Glomerular endothelial cell (primary cell): ENCODE data around the gene MUC16. TPM values are rescaled to one million over a fixed set of nuclear protein-coding genes. Genes with fewer than 3 reads are reported as not detected.

Source experiments
- DNase-seq: peaks from one replicate; pipeline ENCODE4 v3.0.0-alpha.2; 2011; ENCODE audit warnings: low read depth, low spot score; ENCODE audit errors: extremely low read depth
- total RNA-seq: library from RNA; depleted of rRNA; stranded (reverse); fragments of >200 nt; gene quantifications from 2 replicates; pipeline ENCODE4 v1.2.3, GENCODE V29; 2015

The MUC16 gene
- total RNA-seq, 1 donor from 2014 or later: not detected

DNA sequence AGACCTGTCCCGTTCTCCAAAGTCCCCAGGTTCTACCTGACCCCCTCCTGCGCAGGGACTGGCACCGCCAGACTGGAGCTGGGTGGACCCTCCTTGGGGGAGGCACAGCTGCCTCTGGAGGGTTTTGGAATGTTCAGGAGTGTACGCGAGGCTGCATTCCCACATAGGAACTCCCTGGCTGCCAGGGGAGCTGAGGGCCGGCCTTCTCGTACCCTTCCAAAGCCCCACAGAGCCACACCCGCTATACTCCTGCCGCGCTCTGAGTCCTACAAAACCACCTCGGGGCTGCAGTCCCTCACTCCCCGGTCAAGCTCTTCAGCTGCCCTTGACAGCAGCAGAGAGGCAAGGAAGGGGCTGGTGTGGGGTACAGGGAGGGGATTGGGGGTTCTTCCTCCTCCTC lies 484 bp upstream of the MUC16 start:
- DNase-seq: no peak

GRCh38 chr19:9009431-9009830 lies 778 bp downstream of the MUC16 start:
- no peak for DNase-seq

GRCh38 chr19:9008667-9009066 lies 1.5 kb downstream of the MUC16 start:
- DNase-seq: no peak

GRCh38 chr19:9000933-9001332 lies 9.3 kb downstream of the MUC16 start:
- no peak for DNase-seq

DNA sequence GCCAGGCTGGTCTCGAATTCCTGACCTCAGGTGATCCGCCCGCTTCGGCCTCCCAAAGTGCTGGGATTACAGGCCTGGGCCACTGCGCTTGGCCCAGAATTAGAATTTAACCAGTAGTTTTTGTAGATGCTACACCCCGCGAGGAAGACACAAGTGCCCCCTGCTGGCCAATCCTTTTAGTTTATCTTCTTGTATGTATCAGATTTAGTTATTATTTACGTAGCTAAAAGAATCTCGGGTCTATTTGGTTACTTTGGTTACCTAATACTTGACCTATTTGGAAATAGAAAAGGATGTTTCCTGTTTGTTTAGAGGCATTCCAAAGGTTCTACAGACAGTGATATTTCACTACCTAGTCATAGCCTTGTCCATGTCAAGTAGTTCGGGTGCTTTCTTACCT lies 22.0 kb downstream of the MUC16 start:
- DNase-seq: no peak

DNA sequence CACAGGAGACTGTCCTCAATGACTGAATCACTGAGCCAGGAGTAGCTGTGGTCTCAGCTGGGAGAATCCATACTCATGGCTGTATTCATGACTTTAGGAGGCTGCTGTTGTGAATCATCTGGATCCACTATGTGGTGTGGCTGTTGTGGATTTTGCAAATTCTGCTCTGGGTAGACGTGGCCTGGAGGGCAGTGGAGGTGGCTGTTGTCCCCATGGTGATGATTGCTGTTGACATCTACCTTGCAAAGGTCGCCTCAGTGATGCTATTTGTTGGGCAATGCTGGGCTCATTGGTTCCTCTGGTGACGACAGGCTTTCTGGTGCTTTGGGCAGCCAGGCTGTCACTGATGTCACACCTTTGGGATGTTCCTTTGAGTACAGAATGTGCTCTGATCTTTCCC lies 23.9 kb downstream of the MUC16 start:
- no peak for DNase-seq

GRCh38 chr19:8973501-8974091 lies 36.6 kb downstream of the MUC16 start:
- no peak for DNase-seq

DNA sequence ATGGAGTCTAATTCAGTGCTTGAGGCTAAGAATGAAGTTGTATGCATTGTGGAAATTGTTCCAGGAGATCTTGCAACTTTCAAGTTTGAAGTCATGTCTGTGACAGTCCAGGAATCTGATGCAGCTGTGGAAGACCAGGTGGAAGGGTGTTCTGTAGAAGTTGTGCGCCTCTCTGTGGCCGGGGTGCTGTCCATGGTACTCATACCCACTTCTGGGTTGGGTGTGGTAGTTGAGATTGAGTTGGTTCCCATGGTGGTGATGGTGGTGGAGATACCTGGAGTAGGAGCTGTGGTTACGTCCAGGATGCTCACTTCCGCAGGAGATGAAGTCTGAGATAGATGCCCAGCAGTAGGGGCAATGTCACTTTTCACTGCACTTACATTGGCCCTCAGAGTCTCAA lies 44.3 kb downstream of the MUC16 start:
- no peak for DNase-seq

Other genes with a start within 250 kb of the MUC16 start
- gene ZNF558, start 178.1 kb downstream of the MUC16 start, total RNA-seq: 5.6 and 11.7 TPM in 2 replicates
- not detected in 2 replicates for gene MBD3L1, start 178.0 kb downstream of the MUC16 start, total RNA-seq
- gene OR1M1, start 76.7 kb upstream of the MUC16 start, total RNA-seq: not detected in 2 replicates
- not detected in 2 replicates for gene OR7G2, start 97.1 kb upstream of the MUC16 start, total RNA-seq
- not detected in 2 replicates for gene OR7G1, start 105.4 kb upstream of the MUC16 start, total RNA-seq
- gene OR7G3, start 116.5 kb upstream of the MUC16 start, total RNA-seq: not detected in 2 replicates
- gene ZNF317, start 130.0 kb upstream of the MUC16 start, total RNA-seq: 14.5 and 22.5 TPM in 2 replicates
- gene OR7D2, start 168.6 kb upstream of the MUC16 start, total RNA-seq: 0.35 TPM in 1 of 2 replicates, not detected in the other
- gene OR7D4, start 209.2 kb upstream of the MUC16 start, total RNA-seq: not detected in 2 replicates
- not detected in 2 replicates for gene OR7E24, start 240.5 kb upstream of the MUC16 start, total RNA-seq